K562 (cell line): Measurements from ENCODE around the gene SPTBN5. TPM values are rescaled to one million over a fixed set of nuclear protein-coding genes. Genes with fewer than 3 reads are reported as not detected.

Source experiments
- ATAC-seq: fragments of 200-7000 bp; cut with Tn5 transposase; 3 replicates; pipeline ENCODE4 v1.9.1; 2020; ENCODE audit warnings: moderate library complexity
- BruUV-seq: library from RNA; stranded (reverse); fragments of 400-500 nt; replicated peaks from 2 replicates; lab custom pipeline; 2021; lab: Mats Ljungman, UMichigan
- CTCF ChIA-PET: fragments of 300-600 bp; formaldehyde crosslinking; extraction: SDS; loops from one replicate; lab custom pipeline; 2021; ENCODE audit warnings: low intra/inter-chr PET ratio; lab: Yijun Ruan, JAX
- POLR2A ChIA-PET: fragments of 300-600, 350-650 bp; sonication (Branson Sonifier 250); formaldehyde crosslinking; extraction: SDS; loops from one replicate; lab custom pipeline; 2021; ENCODE audit warnings: antibody characterized with exemption, inconsistent platforms; lab: Yijun Ruan, JAX
- DNase-seq, 4 experiments: peaks; one replicate each; pipeline versions ENCODE4 v3.0.0 to v3.0.0-alpha.2; 2011 to 2018; ENCODE audit warnings: low spot score in 3 of 4, mixed read lengths in 3 of 4; ENCODE audit errors: extremely low read depth in 1 of 4
- FAIRE-seq: peaks from 2 replicates; lab custom pipeline; 2011; peaks lifted over from hg19 to GRCh38; lab: Jason Lieb, UNC
- H2AFZ ChIP-seq: 2 replicates; pipeline ENCODE4 v1.6.0; 2011; ENCODE audit warnings: low read depth, low read length, control low read depth, inconsistent platforms
- H3K27ac ChIP-seq: fragments of 200-600 bp; 3 replicates; pipeline ENCODE4 v1.8.0; 2011; ENCODE audit warnings: low read depth, mild to moderate bottlenecking, control low read depth, inconsistent platforms, low read length, moderate library complexity, mixed read lengths; ENCODE audit errors: extremely low read depth
- H3K27me3 ChIP-seq, 2 experiments: fragments of 300-600 bp in 1 of 2; 2 replicates in 1 of 2; 3 replicates in 1 of 2; pipeline versions ENCODE4 v1.6.0 to v1.8.0; 2011; ENCODE audit warnings: inconsistent platforms in 2 of 2, low read length in 2 of 2, mild to moderate bottlenecking in 1 of 2, mixed read lengths in 1 of 2, moderate library complexity in 1 of 2; ENCODE audit not compliant: control insufficient read depth in 2 of 2, insufficient read depth in 2 of 2
- H3K36me3 ChIP-seq: fragments of 300-600 bp; 3 replicates; pipeline ENCODE4 v1.8.0; 2011; ENCODE audit warnings: mild to moderate bottlenecking, low read length, inconsistent platforms; ENCODE audit not compliant: control insufficient read depth, insufficient read depth
- H3K4me1 ChIP-seq, 2 experiments: fragments of 200-600 bp in 1 of 2; replicated peaks in 1 of 2; 2 replicates in 1 of 2; 3 replicates in 1 of 2; pipeline versions ENCODE4 v1.5.1 to v1.8.0; 2011; ENCODE audit warnings: inconsistent platforms in 2 of 2, low read length in 2 of 2, mild to moderate bottlenecking in 1 of 2, mixed read lengths in 1 of 2, moderate library complexity in 1 of 2; ENCODE audit not compliant: control insufficient read depth in 2 of 2, insufficient read depth in 2 of 2
- H3K4me2 ChIP-seq: 2 replicates; pipeline ENCODE4 v1.6.1; 2011; ENCODE audit warnings: low read length, control low read depth, inconsistent platforms, mixed read lengths; ENCODE audit not compliant: insufficient read depth
- H3K4me3 ChIP-seq: fragments of 200-600 bp; sonication (generic), shearing (Covaris generic); 2 replicates; pipeline ENCODE4 v1.5.1; 2016; ENCODE audit warnings: control low read depth, inconsistent platforms
- H3K79me2 ChIP-seq: fragments of 200-600 bp; 3 replicates; pipeline ENCODE4 v1.8.0; 2011; ENCODE audit warnings: low read length, inconsistent platforms; ENCODE audit not compliant: control insufficient read depth, insufficient read depth
- H3K9ac ChIP-seq, 2 experiments: 2 replicates each; pipeline versions ENCODE4 v1.6.0 to v1.6.1; 2011; ENCODE audit warnings: low read depth in 2 of 2, low read length in 2 of 2, control low read depth in 1 of 2, inconsistent platforms in 1 of 2, mild to moderate bottlenecking in 1 of 2, mixed read lengths in 1 of 2; ENCODE audit not compliant: insufficient read depth in 1 of 2
- H3K9me1 ChIP-seq: one replicate; pipeline ENCODE4 v1.6.0; 2011; ENCODE audit warnings: inconsistent platforms, mild to moderate bottlenecking, low read length, moderate library complexity; ENCODE audit not compliant: control insufficient read depth, insufficient read depth
- H3K9me3 ChIP-seq: replicated peaks from 2 replicates; pipeline ENCODE4 v1.5.1; 2011; ENCODE audit warnings: low read depth, low read length, inconsistent platforms; ENCODE audit not compliant: control insufficient read depth, insufficient read depth
- H4K20me1 ChIP-seq: replicated peaks from 2 replicates; pipeline ENCODE4 v1.6.1; 2011; ENCODE audit warnings: low read length, inconsistent platforms, mixed read lengths; ENCODE audit not compliant: control insufficient read depth, insufficient read depth
- BCL6 ChIP-seq: fragments of 250-450 bp; sonication (Bioruptor Pico); IDR thresholded peaks from 2 replicates; pipeline ENCODE4 v1.4.0; 2020
- C11orf30 ChIP-seq: fragments of 450-650 bp; IDR thresholded peaks from 2 replicates; pipeline ENCODE4 v1.6.1; 2016; ENCODE audit warnings: low read depth, mild to moderate bottlenecking
- HDAC8 ChIP-seq: fragments of 450-650 bp; IDR thresholded peaks from 2 replicates; pipeline ENCODE4 v1.6.1; 2016; ENCODE audit warnings: mild to moderate bottlenecking, missing genetic modification characterization, moderate library complexity, missing compliant biosample characterization
- MBD2 ChIP-seq: sonication (generic); IDR thresholded peaks from 2 replicates; pipeline ENCODE4 v1.6.1; 2016; ENCODE audit warnings: low read depth, borderline replicate concordance
- NCOA1 ChIP-seq: fragments of 450-650 bp; IDR thresholded peaks from 2 replicates; pipeline ENCODE4 v1.6.1; 2016; ENCODE audit warnings: low read depth
- NFXL1 ChIP-seq: fragments of 450-650 bp; formaldehyde crosslinking; IDR thresholded peaks from 2 replicates; pipeline ENCODE4 v1.4.0; 2021; ENCODE audit warnings: mild to moderate bottlenecking
- NR0B1 ChIP-seq: fragments of 450-650 bp; IDR thresholded peaks from one replicate; pipeline ENCODE4 v1.6.1; 2018; ENCODE audit warnings: mild to moderate bottlenecking, moderate library complexity; ENCODE audit not compliant: partially characterized antibody
- PKNOX1 ChIP-seq: fragments of 450-650 bp; IDR thresholded peaks from 2 replicates; pipeline ENCODE4 v1.6.1; 2016
- POU5F1 ChIP-seq: fragments of 150-350 bp; IDR thresholded peaks from 2 replicates; pipeline ENCODE4 v1.6.1; 2014; ENCODE audit warnings: borderline replicate concordance, low read length, low read depth, mild to moderate bottlenecking; ENCODE audit not compliant: partially characterized antibody
- RNF2 ChIP-seq: sonication (generic); IDR thresholded peaks from 2 replicates; pipeline ENCODE4 v1.6.1; 2016
- SMARCA5 ChIP-seq: fragments of 450-650 bp; IDR thresholded peaks from 2 replicates; pipeline ENCODE4 v1.6.1; 2016
- SRSF7 ChIP-seq: fragments of 200-400 bp; formaldehyde crosslinking; optimal IDR thresholded peaks from 2 replicates; pipeline ENCODE3; 2017; ENCODE audit warnings: mild to moderate bottlenecking, low read depth, low read length
- ZFP36 ChIP-seq: fragments of 150-350 bp; IDR thresholded peaks from 2 replicates; pipeline ENCODE4 v1.6.1; 2018; ENCODE audit warnings: low read length, low read depth; ENCODE audit not compliant: partially characterized antibody
- ZNF140 ChIP-seq: fragments of 250-450 bp; sonication (Bioruptor Pico); IDR thresholded peaks from 2 replicates; pipeline ENCODE4 v1.8.0; 2021; ENCODE audit warnings: moderate library complexity, mild to moderate bottlenecking, inconsistent platforms
- ZNF75A ChIP-seq: fragments of 450-650 bp; formaldehyde crosslinking; IDR thresholded peaks from 2 replicates; pipeline ENCODE4 v1.4.0; 2020; ENCODE audit warnings: mild to moderate bottlenecking
- WGBS: fragments of 100-300 bp; shearing (Covaris generic); methylation state at CpG from one replicate; pipeline ENCODE4 v1.1.6; 2016; ENCODE audit warnings: low coverage, mixed read lengths; ENCODE audit not compliant: insufficient coverage; ENCODE audit errors: missing lambda C conversion rate; 5-methylcytosine and 5-hydroxymethylcytosine counted together
- in situ Hi-C: fragments of 300-500 bp; cut with MboI; formaldehyde crosslinking; loops from 4 replicates; pipeline ENCODE4 v1.15.0; 2018; ENCODE audit warnings: inconsistent platforms, mixed read lengths
- intact Hi-C: fragments of 100-400 bp; cut with micrococcal nuclease; formaldehyde crosslinking; loops from 2 replicates; pipeline ENCODE4 v1.14.2; 2022
- polyA plus RNA-seq, 8 experiments: library from polyadenylated mRNA; depleted of rRNA in 4 of 8; stranded (reverse) in 5 of 8; unstranded in 3 of 8; fragments of >200 nt; fragmentation: Nextera tagmentation in 2 of 8; fragmentation: Illumina TruSeq in 1 of 8; extraction: Ambion mirVana in 2 of 8; extraction: Trizol in 1 of 8; gene quantifications; 2 replicates each; pipeline versions ENCODE4 v1.2.1 to v1.2.3, GENCODE V29; 2011 to 2014; ENCODE audit warnings: inconsistent platforms in 1 of 8, missing spikeins in 1 of 8
- total RNA-seq, 7 experiments: library from RNA; depleted of rRNA in 6 of 7; stranded (reverse); fragments of >200 nt in 6 of 7; fragmentation: Illumina TruSeq in 2 of 7; extraction: Trizol in 2 of 7; gene quantifications; 2 replicates each; pipeline versions ENCODE4 v1.2.1 to v1.2.3, GENCODE V29; 2011 to 2021; ENCODE audit warnings: low replicate concordance in 1 of 7

Gene SPTBN5
- total and polyA plus RNA-seq, 9 of the 15 experiments (the other 6 are each of a cell fraction or from before 2014, with no cell fraction given): 0.02 TPM; not detected in 8

GRCh38 chr15:41847206-41847605 is 46.6 kb downstream of the SPTBN5 start:
- H3K9me3 ChIP-seq: no peaks in the 10 kb centered on the region
- H3K4me1 ChIP-seq: peaks cover 0 to 11% of the 10 kb centered on the region in 2 experiments; a peak in 1 of 5 replicates
- ATAC-seq (no peak), FAIRE-seq (no peak), DNase-seq (no peak)
- intact Hi-C loops: no loop called here
- peaks cover 9 to 20% of the 10 kb centered on the region in 2 experiments; a peak in 4 of 5 replicates for H3K27me3 ChIP-seq
- no peak overlapping the region for H3K4me2 ChIP-seq
- BruUV-seq: no TSS peak
- in situ Hi-C loops: no loop called here
- ChIA-PET POLR2A (interaction anchor here (0.6 to 0.9 kb wide), 3 partner anchors 9 to 894 kb away, joined by 3 to 4 read pairs (median 3); partner anchors contain the start of gene CHAC1), CTCF (no interaction called here)
- H3K79me2 ChIP-seq: no peaks in the 10 kb centered on the region
- H3K4me3 ChIP-seq: no peak overlapping the region
- TF ChIP-seq HDAC8 (no peak), ZNF75A (CRISPR knock-in tag) (no peak), SRSF7 (no peak), BCL6 (no peak), PKNOX1 (no peak), NR0B1 (no peak), C11orf30 (no peak), POU5F1 (no peak), NCOA1 (no peak), MBD2 (no peak), ZFP36 (no peak), NFXL1 (CRISPR knock-in tag) (no peak), RNF2 (no peak), ZNF140 (no peak), SMARCA5 (no peak)
- TF ChIP-seq, all 486 proteins: peak for 0
- H3K9ac ChIP-seq: no peak overlapping the region
- no peak overlapping the region for H3K27ac ChIP-seq
- WGBS: 69% methylated on average over 13 of the region's 14 CpGs
- H3K9me1 ChIP-seq: no peaks in the 10 kb centered on the region
- peaks cover 5% of the 10 kb centered on the region; the same call in 1 of the 2 replicates for H4K20me1 ChIP-seq
- peaks cover 5% of the 10 kb centered on the region; the same call in 1 of the 3 replicates for H3K36me3 ChIP-seq
- no peak overlapping the region for H2AFZ ChIP-seq
